Stimulated activated naive CD8-positive, alpha-beta T cell treated with anti-CD3 and anti-CD28 coated beads, Interleukin-15, amount 100 ng/mL, for 72 hours (primary cell): ENCODE data around the gene NXPE4.

ENCODE experiments used
- ATAC-seq: fragments of 150-1000 bp; cut with Tn5 transposase; 2 replicates; pipeline ENCODE4 v1.10.0; 2021; ENCODE audit warnings: mild to moderate bottlenecking, moderate library complexity
- DNase-seq, 2 donors: peaks; one replicate each; pipeline ENCODE4 v3.0.0; 2021 to 2022
- H3K27ac Mint-ChIP-seq, 2 donors: one replicate each; pipeline ENCODE4 v1.8.0; 2022; ENCODE audit warnings: mild to moderate bottlenecking in 2 of 2, mixed read lengths in 2 of 2, moderate library complexity in 2 of 2
- H3K27me3 Mint-ChIP-seq: one replicate; pipeline ENCODE4 v1.8.0; 2022; ENCODE audit warnings: mixed read lengths
- H3K4me1 Mint-ChIP-seq: one replicate; pipeline ENCODE4 v1.8.0; 2022; ENCODE audit warnings: mild to moderate bottlenecking, mixed read lengths
- H3K4me3 Mint-ChIP-seq, 2 donors: one replicate each; pipeline ENCODE4 v1.8.0; 2022; ENCODE audit warnings: mild to moderate bottlenecking in 2 of 2, mixed read lengths in 2 of 2, moderate library complexity in 1 of 2
- H3K9me3 Mint-ChIP-seq, 2 donors: one replicate each; pipeline ENCODE4 v1.8.0; 2022; ENCODE audit warnings: mixed read lengths in 2 of 2

Gene NXPE4

GRCh38 chr11:114598461-114598860, 2.9 kb upstream of the NXPE4 start:
- no peak overlapping the region for H3K27ac Mint-ChIP-seq
- H3K4me3 Mint-ChIP-seq = no peak overlapping the region
- no peaks in the 10 kb centered on the region for H3K27me3 Mint-ChIP-seq
- peak; percentile 37 for ATAC-seq
- DNase-seq = no peak
- H3K9me3 Mint-ChIP-seq = no peaks in the 10 kb centered on the region
- no peaks in the 10 kb centered on the region for H3K4me1 Mint-ChIP-seq

GRCh38 chr11:114596175-114596919, 761 bp upstream of the NXPE4 start:
- ATAC-seq (no peak), DNase-seq (no peak)
- H3K9me3 Mint-ChIP-seq = no peaks in the 10 kb centered on the region
- H3K27ac Mint-ChIP-seq = no peak overlapping the region
- H3K27me3 Mint-ChIP-seq = no peaks in the 10 kb centered on the region
- H3K4me3 Mint-ChIP-seq = no peak overlapping the region
- no peaks in the 10 kb centered on the region for H3K4me1 Mint-ChIP-seq

DNA sequence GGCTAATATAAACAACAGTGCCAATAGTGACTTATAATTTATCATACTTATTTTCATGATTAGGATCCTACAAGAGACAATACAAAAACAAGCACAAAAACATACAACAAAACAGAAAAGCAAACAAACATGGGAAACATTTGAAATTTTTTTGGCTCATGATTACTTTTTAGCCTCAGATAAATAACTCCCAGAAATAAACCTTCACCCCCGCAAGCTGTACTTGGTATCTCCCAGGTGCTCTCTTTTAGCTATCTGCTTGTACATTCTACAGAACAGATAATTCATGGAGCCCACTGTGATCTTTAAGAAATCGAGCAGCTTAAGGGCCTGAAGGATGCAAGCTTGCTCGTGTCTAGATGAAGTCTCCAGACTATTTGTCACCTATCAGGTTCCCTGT, 883 bp downstream of the NXPE4 start:
- ATAC-seq = no peak
- Mint-ChIP-seq H3K27ac (no peak overlapping the region), H3K4me3 (no peak overlapping the region), H3K27me3 (no peaks in the 10 kb centered on the region), H3K4me1 (no peaks in the 10 kb centered on the region), H3K9me3 (no peaks in the 10 kb centered on the region)
- no peak for DNase-seq

DNA sequence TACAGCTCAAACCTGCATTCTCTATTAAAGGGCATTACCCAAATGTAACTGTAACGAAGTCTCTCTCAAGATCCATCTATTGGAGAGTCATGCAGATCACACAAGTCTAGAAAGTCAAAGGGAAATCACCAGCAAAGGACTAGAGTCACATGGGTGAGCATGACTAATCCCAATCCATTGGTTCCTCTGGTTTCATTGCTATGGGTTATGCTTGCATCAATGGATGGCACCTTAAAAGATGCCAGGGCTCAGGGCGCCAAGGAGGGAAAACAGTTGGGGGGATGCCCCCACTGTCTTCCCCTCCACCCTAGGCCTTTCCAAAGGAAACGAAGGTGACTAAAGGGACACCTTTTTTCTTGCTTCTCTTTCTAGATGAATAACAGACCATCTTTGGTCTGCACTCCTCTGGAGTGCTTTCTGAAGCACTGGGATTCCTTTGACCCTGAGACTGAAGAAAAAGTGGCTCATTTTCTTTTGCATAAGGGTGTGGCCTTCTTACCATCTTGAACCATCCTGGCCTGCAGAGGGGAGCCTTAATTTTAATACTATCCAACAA, 8.1 kb downstream of the NXPE4 start:
- Mint-ChIP-seq H3K27ac (no peak overlapping the region), H3K4me3 (no peak overlapping the region), H3K27me3 (no peaks in the 10 kb centered on the region), H3K4me1 (no peaks in the 10 kb centered on the region), H3K9me3 (peaks cover 46 to 52% of the 10 kb centered on the region in 2 donors)
- DNase-seq (no peak), ATAC-seq (no peak)

DNA sequence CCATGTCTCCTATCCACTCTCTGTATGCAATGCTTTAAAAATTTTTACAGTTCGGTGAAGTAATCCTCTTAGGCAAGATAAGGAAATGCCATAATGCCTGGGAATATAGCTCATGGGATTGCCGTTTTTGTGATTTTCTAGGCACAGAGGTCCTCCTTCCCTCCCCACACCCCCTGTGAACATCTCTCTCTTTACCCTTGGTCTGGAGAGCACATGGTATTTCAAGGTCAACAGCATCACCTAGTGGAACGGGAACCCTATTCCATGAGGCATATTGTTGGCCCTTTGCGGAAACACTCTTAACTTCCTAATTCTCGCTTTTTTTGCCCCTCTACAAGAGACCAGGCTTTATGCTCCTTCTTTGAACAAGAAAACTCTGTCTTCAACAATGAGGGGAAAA, 8.8 kb downstream of the NXPE4 start:
- ATAC-seq (no peak), DNase-seq (no peak)
- H3K4me3 Mint-ChIP-seq = no peak overlapping the region
- H3K27ac Mint-ChIP-seq = no peak overlapping the region
- H3K27me3 Mint-ChIP-seq = no peaks in the 10 kb centered on the region
- H3K9me3 Mint-ChIP-seq = peaks cover 46 to 53% of the 10 kb centered on the region in 2 donors
- H3K4me1 Mint-ChIP-seq = no peaks in the 10 kb centered on the region

DNA sequence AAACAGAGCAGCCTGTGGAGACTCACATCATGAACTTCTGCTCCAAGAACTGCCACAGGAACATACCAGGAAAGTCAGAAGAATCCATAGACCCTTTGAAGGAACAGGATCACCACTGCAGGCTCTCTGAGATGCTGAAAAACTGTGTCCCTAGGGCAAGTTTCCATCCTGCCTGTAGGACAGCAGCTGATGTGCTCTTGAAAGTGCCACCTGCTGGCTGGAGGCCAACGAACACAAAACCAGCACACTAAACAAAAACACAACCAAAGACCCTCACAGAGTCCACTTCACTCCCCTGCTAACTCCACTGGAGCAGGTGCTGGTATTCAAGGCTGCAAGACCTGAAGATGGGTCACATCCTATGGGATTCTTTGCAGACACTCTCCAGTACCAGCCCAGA, 23.9 kb downstream of the NXPE4 start:
- H3K9me3 Mint-ChIP-seq = peaks cover 13 to 24% of the 10 kb centered on the region in 2 donors
- H3K4me3 Mint-ChIP-seq = no peak overlapping the region
- peaks cover 13% of the 10 kb centered on the region for H3K27me3 Mint-ChIP-seq
- DNase-seq (no peak), ATAC-seq (no peak)
- H3K4me1 Mint-ChIP-seq = no peaks in the 10 kb centered on the region
- no peak overlapping the region for H3K27ac Mint-ChIP-seq

DNA sequence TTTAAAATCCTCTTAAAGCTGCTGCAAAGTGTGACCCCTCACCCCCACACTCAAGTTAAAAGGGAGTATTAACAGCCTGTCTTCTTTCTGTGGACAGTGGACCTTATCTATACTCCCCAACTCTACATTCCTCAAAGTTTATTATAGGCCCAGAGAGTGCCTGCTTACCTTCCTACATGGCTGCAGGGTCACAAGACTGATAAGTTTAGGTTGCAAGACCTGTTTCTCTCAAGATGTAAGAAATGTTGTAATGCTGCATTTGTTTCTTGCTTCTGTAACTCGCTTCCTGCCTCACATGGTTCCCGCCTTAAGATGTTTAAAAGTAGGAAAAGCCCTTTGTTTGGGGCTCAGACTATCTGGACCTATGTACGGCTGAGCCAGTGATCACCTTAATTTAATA, 25.8 kb downstream of the NXPE4 start:
- no peak overlapping the region for H3K27ac Mint-ChIP-seq
- peaks cover 9 to 11% of the 10 kb centered on the region in 2 donors for H3K9me3 Mint-ChIP-seq
- no peaks in the 10 kb centered on the region for H3K4me1 Mint-ChIP-seq
- no peak overlapping the region for H3K4me3 Mint-ChIP-seq
- ATAC-seq (no peak), DNase-seq (no peak)
- peaks cover 13% of the 10 kb centered on the region for H3K27me3 Mint-ChIP-seq

- Mint-ChIP-seq H3K4me3 (no peak overlapping the region), H3K27ac (no peak overlapping the region), H3K27me3 (peaks cover 4% of the 10 kb centered on the region), H3K9me3 (no peaks in the 10 kb centered on the region), H3K4me1 (peaks cover 7% of the 10 kb centered on the region)
- DNase-seq (no peak), ATAC-seq (no peak)
Observed at GRCh38 chr11:114566276-114566675, 29.3 kb downstream of the NXPE4 start.

- peaks cover 7% of the 10 kb centered on the region for H3K4me1 Mint-ChIP-seq
- no peak for ATAC-seq
- H3K27me3 Mint-ChIP-seq = peaks cover 1% of the 10 kb centered on the region
- no peak overlapping the region for H3K4me3 Mint-ChIP-seq
- H3K9me3 Mint-ChIP-seq = no peaks in the 10 kb centered on the region
- no peak for DNase-seq
- no peak overlapping the region for H3K27ac Mint-ChIP-seq
Observed at GRCh38 chr11:114564831-114565230, 30.8 kb downstream of the NXPE4 start.

DNA sequence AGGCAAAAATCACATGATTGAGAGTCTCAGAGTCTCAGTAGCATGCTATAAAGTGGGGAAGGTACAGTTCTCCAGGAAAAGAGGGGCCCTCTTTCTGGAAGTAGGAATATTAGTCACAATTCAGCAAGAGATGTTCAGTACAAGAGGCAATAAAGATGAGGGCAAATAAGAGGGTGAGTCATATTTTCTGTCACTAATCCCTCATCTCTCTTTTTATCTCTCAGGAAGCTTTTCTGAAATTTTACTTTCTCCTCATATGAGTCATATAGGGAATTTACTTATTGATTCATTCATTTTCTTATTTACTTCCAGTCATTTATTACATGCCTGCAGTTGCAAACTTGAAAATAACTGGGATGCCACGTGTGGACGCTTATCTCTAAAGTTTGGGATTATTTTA, 32.5 kb downstream of the NXPE4 start:
- H3K27me3 Mint-ChIP-seq = peaks cover 7% of the 10 kb centered on the region
- ATAC-seq = peak; percentile 39
- DNase-seq = no peak
- H3K9me3 Mint-ChIP-seq = no peaks in the 10 kb centered on the region
- no peak overlapping the region for H3K4me3 Mint-ChIP-seq
- H3K27ac Mint-ChIP-seq = no peak overlapping the region
- H3K4me1 Mint-ChIP-seq = peaks cover 7% of the 10 kb centered on the region

DNA sequence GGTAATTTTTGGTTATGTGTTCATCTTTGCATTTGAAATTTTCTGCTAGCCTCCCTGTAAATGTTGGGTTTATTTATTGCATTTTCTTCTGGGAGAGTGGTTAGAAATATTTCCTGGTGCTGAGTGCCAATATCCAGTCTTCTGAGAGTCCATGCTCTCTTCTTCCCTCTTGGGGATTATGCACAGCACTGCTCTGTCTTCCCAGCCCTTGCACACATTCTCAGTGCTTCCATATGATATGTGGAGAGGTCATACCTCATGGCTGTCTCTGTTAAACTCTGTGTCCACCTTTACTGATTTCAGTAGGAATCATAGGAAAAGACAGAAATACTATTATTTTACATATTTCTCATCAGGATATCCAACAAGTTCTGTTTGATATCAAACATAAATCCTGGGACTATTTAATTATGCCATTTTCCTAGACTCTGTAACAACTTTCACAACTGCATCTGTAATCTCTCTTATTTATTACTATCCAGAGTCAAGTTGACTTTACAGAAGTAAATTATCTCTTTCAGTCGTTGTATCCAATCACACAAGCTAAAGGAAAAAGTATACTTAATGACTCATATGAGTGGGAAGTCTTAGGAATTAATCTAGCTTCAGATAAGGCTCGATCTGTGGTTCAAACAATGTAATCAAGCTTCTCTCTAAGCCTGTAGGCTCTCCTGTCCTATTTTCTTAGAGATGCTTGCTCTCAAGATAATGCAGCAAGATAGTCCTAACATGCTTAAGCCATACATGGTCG, 33.2 kb downstream of the NXPE4 start:
- H3K4me3 Mint-ChIP-seq = peak overlapping the region in 1 of 2 donors; percentile 1
- no peak overlapping the region for H3K27ac Mint-ChIP-seq
- no peak for DNase-seq
- H3K4me1 Mint-ChIP-seq = peaks cover 7% of the 10 kb centered on the region
- ATAC-seq = no peak
- H3K9me3 Mint-ChIP-seq = no peaks in the 10 kb centered on the region
- peaks cover 7% of the 10 kb centered on the region for H3K27me3 Mint-ChIP-seq

GRCh38 chr11:114559425-114560310, 35.9 kb downstream of the NXPE4 start, which contains the start of gene NXPE1:
NXPE1 (minus strand) TSS chr11:114559881; CDS start chr11:114551201, 8,680 bp downstream.
- H3K9me3 Mint-ChIP-seq = no peaks in the 10 kb centered on the region
- ATAC-seq = no peak
- peaks cover 7% of the 10 kb centered on the region for H3K27me3 Mint-ChIP-seq
- H3K4me3 Mint-ChIP-seq = no peak within 1 kb of the TSS
- peaks cover 7% of the 10 kb centered on the region for H3K4me1 Mint-ChIP-seq
- no peak within 1 kb of the TSS for H3K27ac Mint-ChIP-seq
- DNase-seq = no peak

DNA sequence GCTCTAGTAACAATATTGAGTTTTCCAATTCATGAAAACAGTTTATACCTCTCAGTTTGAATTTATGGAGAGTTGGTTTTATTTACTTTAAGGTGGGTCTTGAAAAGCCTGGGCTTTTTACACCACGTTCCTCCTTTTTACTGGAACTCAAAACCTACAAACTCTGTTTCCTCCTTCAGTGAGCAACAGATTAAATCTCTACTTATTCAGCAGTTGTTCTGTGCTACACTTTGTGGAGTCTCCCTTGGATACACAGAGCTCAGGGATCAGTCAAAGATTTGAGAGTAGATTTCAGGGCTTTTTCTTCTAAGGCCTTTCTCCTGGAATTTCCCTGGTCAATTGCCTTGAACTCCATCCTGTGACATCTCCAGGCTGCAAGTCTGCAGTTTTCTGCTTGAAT, 39.5 kb downstream of the NXPE4 start:
- Mint-ChIP-seq H3K27me3 (peaks cover 7% of the 10 kb centered on the region), H3K9me3 (no peaks in the 10 kb centered on the region), H3K4me3 (no peak overlapping the region), H3K27ac (no peak overlapping the region), H3K4me1 (no peaks in the 10 kb centered on the region)
- no peak for ATAC-seq
- DNase-seq = no peak

- DNase-seq (no peak), ATAC-seq (no peak)
- no peaks in the 10 kb centered on the region for H3K4me1 Mint-ChIP-seq
- H3K27ac Mint-ChIP-seq = no peak overlapping the region
- no peaks in the 10 kb centered on the region for H3K27me3 Mint-ChIP-seq
- H3K9me3 Mint-ChIP-seq = no peaks in the 10 kb centered on the region
- no peak overlapping the region for H3K4me3 Mint-ChIP-seq
Observed at GRCh38 chr11:114553642-114554041, 41.9 kb downstream of the NXPE4 start.

DNA sequence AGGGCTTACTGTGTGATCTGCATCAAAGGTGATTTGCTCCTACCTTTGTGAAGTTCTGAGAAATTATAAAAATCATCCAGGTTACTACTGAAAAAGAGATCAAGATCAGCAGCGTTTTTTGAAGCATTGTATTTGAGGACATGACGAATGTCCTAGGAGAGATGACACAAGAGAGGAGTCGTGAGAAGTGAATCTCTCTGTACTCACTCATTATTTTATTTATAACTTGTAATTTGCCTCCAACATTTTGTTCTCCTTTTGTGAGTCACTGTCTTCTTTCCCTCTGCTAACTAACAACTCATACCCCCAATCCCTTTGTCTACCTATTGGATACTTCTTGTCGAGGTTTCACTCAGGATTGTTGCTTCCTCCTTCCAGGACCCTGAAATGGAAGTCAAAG, 44.5 kb downstream of the NXPE4 start:
- DNase-seq (no peak), ATAC-seq (no peak)
- Mint-ChIP-seq H3K4me1 (no peaks in the 10 kb centered on the region), H3K27me3 (no peaks in the 10 kb centered on the region), H3K27ac (no peak overlapping the region), H3K4me3 (no peak overlapping the region), H3K9me3 (no peaks in the 10 kb centered on the region)
